ENCODE measurements around the gene PRDX2. TPM values are rescaled to one million over a fixed set of nuclear protein-coding genes. Genes with fewer than 3 reads are reported as not detected.

PRDX2 gene
- polyA plus RNA-seq, 4 donors = 242 to 339 (median 290) TPM

DNA sequence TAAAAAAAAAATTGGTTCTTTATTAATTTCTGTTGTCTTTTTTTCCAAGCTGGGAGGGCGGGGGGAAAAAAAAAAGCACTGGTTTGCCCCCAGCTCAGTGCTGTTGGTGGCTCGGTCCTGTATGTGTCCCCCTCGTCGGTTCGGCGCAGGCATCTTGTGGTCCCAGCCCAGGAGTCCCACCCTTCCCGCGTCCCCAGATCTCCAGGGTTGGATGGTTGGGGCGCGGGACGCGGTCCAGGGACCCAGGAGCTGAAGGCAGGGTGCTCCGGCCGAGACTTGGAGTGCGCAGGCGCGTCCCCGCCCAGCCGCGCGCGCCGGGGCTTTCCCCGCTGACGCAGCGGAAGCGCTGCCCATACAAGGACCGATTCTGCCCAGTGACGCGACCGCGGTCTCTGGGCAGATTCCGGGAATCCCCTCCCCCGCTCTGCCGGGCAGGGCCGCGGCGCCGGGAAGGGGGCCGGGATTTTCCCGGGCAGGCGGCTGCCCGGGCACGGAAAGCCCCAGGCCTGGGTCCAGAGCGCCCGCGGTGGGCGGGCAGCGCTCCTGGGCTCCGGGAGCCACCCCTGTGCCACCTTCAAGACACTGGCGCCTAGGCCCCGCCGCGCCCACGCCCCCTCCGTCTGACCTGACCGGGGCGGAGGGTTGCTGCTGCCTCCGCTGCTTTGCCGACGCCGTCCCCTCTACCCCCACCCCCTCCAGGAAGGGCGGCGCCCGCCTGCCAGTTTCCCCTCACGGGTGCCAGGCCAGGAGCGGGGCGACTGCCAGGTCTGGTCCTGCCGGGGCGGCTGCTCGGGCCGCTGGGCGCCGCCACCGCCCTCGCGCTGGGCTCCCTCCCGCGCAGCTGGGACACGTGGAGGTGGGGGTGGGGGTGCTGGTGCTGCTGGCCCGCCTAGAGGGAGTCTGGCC, 8.1 kb downstream of the PRDX2 start:
- peak in 2 of 4 donors; percentile 87 to 89 for DNase-seq (ENCODE audit: low read depth in 4 of 4, low spot score in 3 of 4)

DNA sequence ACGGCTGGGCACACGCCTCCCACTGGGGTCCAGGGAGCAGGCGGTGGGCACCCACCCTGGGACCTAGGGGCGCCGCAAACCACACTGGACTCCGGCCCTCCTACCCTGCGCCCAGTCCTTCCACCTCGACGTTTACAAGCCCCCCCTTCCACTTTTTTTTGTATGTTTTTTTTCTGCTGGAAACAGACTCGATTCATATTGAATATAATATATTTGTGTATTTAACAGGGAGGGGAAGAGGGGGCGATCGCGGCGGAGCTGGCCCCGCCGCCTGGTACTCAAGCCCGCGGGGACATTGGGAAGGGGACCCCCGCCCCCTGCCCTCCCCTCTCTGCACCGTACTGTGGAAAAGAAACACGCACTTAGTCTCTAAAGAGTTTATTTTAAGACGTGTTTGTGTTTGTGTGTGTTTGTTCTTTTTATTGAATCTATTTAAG, 8.7 kb downstream of the PRDX2 start:
- no peak for DNase-seq (ENCODE audit: low read depth in 4 of 4, low spot score in 3 of 4)

DNA sequence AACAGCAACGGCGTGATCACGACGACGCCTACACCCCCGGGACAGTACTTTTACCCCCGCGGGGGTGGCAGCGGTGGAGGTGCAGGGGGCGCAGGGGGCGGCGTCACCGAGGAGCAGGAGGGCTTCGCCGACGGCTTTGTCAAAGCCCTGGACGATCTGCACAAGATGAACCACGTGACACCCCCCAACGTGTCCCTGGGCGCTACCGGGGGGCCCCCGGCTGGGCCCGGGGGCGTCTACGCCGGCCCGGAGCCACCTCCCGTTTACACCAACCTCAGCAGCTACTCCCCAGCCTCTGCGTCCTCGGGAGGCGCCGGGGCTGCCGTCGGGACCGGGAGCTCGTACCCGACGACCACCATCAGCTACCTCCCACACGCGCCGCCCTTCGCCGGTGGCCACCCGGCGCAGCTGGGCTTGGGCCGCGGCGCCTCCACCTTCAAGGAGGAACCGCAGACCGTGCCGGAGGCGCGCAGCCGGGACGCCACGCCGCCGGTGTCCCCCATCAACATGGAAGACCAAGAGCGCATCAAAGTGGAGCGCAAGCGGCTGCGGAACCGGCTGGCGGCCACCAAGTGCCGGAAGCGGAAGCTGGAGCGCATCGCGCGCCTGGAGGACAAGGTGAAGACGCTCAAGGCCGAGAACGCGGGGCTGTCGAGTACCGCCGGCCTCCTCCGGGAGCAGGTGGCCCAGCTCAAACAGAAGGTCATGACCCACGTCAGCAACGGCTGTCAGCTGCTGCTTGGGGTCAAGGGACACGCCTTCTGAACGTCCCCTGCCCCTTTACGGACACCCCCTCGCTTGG, 9.3 kb downstream of the PRDX2 start:
- no peak for DNase-seq (ENCODE audit: low read depth in 4 of 4, low spot score in 3 of 4)

DNA sequence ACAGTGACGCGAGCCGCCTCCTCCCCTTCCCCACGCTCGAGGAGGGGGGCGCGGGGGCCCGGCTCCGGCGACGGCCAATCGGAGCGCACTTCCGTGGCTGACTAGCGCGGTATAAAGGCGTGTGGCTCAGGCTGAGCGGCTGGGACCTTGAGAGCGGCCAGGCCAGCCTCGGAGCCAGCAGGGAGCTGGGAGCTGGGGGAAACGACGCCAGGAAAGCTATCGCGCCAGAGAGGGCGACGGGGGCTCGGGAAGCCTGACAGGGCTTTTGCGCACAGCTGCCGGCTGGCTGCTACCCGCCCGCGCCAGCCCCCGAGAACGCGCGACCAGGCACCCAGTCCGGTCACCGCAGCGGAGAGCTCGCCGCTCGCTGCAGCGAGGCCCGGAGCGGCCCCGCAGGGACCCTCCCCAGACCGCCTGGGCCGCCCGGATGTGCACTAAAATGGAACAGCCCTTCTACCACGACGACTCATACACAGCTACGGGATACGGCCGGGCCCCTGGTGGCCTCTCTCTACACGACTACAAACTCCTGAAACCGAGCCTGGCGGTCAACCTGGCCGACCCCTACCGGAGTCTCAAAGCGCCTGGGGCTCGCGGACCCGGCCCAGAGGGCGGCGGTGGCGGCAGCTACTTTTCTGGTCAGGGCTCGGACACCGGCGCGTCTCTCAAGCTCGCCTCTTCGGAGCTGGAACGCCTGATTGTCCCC, 10.1 kb downstream of the PRDX2 start, which contains the start of gene JUNB:
JUNB (plus strand) TSS at position 142 of the 706 bp plus-strand sequence; CDS start at position 428, 286 bp downstream.
- peak in 2 of 4 donors; percentile 80 to 85 for DNase-seq (ENCODE audit: low read depth in 4 of 4, low spot score in 3 of 4)

- DNase-seq (ENCODE audit: low read depth in 4 of 4, low spot score in 3 of 4) = no peak
These were observed 10.8 kb downstream of the PRDX2 start for GRCh38 chr19:12790628-12791344.

DNA sequence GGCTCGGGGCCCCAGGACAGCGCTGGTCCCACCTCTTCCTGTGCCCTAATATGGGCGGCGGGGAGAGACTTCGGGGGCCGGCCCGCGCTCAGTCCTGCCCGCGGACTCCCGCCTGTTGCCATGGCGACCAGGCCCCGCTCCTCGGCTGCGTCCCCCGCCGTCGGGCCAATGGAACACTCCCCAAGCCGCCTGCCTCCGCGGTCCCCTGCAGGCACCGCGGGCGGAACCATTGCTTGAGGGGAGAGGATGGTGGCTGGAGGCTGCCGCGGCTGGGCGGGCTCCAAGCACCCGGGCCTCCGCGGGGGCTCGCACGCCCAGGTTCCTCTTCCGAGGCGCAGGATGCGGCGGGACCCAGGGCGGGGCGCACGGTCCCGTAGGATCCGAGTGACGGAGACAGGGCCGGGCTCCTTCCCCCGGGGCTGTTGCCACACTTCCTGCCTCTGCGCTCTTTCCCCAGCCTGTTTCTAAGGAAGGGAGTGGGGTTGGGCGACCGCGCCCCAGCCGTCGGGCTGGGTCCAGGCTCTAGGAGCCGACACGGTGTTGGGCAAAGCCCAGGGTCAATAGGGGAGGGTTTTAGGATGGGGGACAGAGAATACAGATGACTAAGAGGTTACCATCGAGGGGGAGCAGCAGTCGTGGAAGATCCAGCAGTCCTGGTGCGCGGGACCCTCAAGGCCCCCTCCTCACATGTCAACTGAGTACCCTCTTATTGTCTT, 11.5 kb downstream of the PRDX2 start:
- DNase-seq (ENCODE audit: low read depth in 4 of 4, low spot score in 3 of 4) = peak in 3 of 4 donors; percentile 84 to 92 (median 87)

DNA sequence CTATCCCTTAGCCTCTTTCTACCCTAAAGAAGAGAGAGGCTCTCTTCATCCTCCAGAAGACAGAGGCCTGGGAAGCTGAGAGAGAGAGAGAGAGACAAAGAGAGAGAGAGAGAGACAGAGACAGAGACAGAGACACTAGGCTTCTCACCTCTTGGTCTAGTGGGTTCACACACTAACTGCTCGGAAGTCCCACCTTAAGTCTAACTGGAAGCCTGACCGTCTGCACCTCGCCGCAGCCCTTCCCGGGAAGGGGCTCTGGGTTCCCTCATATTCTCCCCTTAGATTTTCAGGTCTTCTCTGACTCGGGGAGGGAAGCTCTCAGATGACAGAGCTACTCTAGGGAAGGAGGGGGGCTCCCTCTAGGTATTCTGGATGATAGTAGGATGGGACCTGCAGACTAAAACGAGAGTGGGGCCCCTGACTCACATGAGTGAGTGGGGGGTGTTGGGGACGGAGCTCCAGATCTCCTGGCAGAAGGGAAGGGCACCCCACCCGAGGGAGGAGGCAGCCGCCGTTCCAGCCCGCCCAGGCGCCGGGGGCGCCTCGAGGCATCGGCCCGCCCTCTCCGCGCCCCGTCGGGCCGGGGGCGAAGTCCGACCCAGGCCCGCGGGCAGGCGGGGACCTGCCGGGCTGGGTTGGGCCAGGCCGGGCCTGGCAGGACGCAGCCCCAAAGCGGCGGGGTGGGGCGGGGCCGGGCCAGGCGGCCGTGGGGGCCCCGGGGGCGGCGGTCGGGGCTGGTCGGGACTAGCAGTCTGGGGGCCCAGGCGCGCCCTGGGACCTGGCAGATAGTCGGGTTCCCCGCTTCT, 12.3 kb downstream of the PRDX2 start:
- DNase-seq (ENCODE audit: low read depth in 4 of 4, low spot score in 3 of 4) = no peak

- no peak for DNase-seq (ENCODE audit: low read depth in 4 of 4, low spot score in 3 of 4)
These were observed 12.9 kb downstream of the PRDX2 start for GRCh38 chr19:12788682-12789097.

DNA sequence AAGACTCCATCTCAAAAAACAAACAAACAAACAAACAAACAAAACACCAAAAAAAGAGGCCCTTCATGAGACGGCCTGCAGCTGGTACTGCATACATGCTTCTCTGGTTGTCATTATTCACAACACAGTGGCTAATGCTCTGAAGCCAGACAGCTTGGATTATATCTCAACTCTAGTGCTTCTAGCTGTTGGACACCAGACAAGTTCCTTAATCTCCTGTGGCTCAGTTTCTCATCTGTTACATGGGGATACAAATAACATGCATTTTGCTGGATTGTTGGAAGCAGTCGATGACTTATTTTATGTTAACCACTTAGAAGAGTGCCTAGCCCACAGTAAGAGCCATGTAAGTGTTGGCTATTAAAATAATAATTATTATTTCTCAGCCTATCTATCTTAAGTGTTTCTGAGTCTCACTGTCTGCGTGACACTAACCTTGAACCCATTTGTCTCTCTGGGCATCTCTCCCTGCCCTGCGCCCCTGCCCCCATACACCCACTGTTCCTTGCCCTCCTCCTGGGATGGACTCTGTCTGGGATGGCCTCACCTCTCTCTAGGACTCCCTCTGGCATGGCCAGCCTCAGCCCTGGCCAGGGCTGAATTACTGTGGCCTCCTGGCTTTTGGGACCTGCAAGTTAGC, 13.4 kb downstream of the PRDX2 start:
- no peak for DNase-seq (ENCODE audit: low read depth in 4 of 4, low spot score in 3 of 4)

GRCh38 chr19:12787458-12787857, 14.1 kb downstream of the PRDX2 start:
- DNase-seq (ENCODE audit: low read depth in 4 of 4, low spot score in 3 of 4) = no peak

DNA sequence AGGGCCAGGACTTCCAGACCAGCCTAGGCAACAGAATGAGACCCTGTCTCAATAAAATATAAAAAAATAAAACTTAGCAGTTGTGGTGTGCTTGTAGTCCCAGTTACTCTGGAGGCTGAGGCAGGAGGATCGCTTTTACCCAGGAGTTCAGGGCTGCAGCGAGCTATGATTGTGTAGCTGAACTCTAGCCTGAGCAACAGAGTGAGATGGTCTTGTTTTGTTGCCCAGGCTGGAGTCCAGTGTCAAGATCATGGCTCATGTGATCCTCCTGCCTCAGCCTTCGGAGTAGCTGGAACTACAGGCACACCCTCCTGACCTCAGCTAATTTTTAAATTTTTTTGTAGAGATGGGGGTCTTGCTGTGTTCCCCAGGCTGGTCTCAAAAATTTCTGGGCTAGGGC, 14.6 kb downstream of the PRDX2 start:
- no peak for DNase-seq (ENCODE audit: low read depth in 4 of 4, low spot score in 3 of 4)

DNA sequence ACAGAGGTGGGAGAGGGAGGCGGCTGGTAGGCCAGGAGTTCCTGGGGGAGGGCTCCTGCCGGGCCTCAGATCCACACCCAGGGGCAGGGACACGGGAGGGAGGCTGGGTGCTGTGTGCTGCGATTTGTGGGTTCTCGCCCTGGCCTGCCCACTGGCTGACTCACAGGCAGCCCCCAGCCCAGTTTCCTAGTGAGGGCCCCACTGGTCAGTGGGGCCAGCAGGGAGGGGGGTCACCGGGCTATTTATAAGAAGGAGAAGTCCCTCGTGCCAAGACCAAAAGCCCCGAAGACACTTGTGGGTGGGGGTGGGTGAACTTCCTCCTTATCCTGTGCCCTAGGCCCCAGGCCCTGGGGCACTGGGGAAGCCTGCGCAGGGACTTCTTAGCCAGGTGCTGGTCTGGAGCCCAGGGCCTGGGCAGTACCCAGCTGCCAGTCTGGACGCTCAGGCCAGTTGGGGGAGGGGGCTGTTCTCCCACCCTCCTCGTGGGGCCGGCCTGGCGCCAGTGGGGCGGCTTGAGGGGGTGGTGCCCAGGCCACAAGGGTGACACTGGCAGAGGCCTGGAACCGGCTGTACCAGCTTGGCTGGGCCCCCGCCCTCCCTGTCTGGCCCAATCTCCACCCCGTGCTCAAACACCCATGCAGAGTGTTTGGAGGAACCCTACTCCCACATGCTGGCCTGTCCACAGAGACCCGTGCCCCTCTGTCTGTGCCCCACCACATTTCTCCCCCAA, 15.3 kb downstream of the PRDX2 start:
- DNase-seq (ENCODE audit: low read depth in 4 of 4, low spot score in 3 of 4) = no peak

DNA sequence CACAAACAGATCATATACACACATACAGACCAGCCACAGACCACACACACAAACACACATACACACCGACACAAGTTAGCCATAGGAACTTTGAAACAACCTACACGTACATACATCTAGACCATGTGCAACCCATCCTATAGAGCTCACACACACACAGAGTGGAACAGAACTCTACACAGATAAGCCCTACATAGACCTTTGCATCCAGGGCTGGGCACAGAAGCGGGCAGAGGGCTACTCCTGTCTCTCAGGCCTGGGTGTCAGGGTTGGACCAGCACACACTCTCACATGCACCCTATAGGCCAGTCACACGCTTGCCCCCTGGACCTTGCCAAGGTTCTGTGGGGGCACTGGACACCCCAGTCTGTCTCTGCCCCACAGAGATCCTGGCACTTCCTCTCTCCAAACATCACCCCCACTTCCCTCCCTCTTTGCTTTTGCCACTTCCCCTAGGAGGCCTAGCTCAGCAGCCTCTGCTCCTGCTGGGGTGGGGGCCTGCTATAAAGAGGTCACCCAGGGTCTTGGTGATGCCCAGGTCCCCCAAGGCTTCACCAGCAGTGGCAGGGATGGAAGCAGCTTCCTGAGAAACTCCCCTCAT, 16.1 kb downstream of the PRDX2 start:
- no peak for DNase-seq (ENCODE audit: low read depth in 4 of 4, low spot score in 3 of 4)

DNA sequence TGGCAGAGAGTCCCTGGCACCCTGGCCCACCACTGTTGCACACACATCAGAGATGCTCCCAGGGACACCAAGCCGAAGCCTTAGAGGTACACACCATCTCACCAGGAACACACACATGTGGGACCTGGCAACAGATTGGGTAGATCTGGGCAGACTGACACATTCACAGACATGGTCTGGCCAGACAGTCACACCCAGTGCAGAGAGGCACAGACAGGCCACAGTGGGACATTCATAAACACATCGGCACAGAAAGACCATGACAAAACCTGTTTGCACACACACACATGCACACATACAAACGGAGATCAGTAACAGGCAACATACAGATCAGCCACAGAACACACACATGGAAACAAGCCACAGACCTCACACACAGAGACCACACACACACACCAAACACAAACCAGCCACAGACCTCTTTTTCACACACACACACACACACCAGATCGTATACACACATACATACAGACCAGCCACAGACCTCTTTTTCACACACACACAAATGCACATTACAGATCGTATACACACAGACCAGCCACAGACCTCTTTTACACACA, 16.6 kb downstream of the PRDX2 start:
- DNase-seq (ENCODE audit: low read depth in 4 of 4, low spot score in 3 of 4) = no peak

DNA sequence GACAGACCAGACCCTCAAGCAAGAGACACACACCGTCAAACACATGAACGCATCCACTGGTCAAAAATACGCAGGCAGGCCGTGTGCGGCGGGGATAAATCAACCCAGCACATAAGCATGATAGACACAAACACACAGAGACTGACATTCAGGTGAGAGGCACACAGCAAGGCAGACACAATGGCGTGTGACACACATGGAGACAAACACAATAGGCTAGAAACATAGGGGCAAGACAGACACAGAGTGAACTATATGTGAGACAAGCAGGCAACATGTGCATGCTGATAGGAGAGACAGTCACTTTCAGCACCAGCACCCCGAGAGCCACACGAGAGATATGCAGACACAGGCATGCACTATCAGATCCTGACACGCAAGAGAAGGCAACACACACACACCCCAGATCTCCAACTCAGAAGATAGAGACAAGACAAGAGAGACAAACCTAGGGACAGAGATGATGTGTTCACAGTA, 17.2 kb downstream of the PRDX2 start:
- no peak for DNase-seq (ENCODE audit: low read depth in 4 of 4, low spot score in 3 of 4)

DNA sequence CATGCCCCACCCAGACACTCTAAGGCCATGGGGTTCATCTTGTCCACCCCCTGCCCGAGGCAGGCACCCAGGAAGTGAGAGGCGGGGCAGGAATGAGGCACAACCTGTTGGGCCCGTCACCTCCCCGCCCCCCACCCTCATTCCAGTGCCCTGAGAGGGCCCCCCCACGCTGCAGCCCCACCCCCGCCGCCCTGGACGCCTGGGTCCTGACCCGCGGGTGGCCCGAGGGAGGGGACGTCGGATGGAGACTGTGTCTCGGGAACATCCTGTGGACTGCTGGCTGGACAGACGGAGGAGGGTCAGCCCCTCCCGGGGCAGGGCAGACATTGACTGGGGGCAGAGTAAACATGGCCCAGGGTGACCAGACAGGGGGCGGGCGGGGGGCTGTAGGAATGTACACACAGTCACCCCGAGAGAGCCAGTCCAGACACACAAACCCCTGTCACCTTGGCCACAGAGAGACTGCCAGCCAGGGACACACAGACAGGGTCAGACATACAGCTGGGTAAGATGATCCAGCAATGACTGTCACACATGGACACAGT, 17.7 kb downstream of the PRDX2 start:
- no peak for DNase-seq (ENCODE audit: low read depth in 4 of 4, low spot score in 3 of 4)

Measured in left renal pelvis (tissue), 4 donors.